Activated CD8-positive, alpha-beta T cell treated with anti-CD3 and anti-CD28 coated beads for 36 hours (primary cell): Measurements from ENCODE around the gene MT1M. TPM values are rescaled to one million over a fixed set of nuclear protein-coding genes. Genes with fewer than 3 reads are reported as not detected.
A peak's percentile ranks its signal among the peaks of the same experiment; 100 is the strongest.

Experiments used
- ATAC-seq: fragments of 200-7000 bp; cut with Tn5 transposase; one replicate; pipeline ENCODE4 v1.10.0; 2021; ENCODE audit warnings: mild to moderate bottlenecking, moderate library complexity
- CTCF ChIA-PET: fragments of 350-600 bp; sonication (Branson Sonifier 250); formaldehyde crosslinking; loops from one replicate; lab custom pipeline; 2021; ENCODE audit warnings: antibody characterized with exemption; lab: Charles Lee
- POLR2A ChIA-PET: fragments of 350-600 bp; sonication (Branson Sonifier 250); formaldehyde crosslinking; loops from one replicate; lab custom pipeline; 2021; ENCODE audit warnings: antibody characterized with exemption; lab: Charles Lee
- DNase-seq: peaks from one replicate; pipeline ENCODE4 v3.0.0-alpha.2; 2020
- H3K27ac Mint-ChIP-seq: one replicate; pipeline ENCODE4 v1.8.0; 2021; ENCODE audit warnings: mild to moderate bottlenecking, mixed read lengths
- H3K27me3 Mint-ChIP-seq: one replicate; pipeline ENCODE4 v1.8.0; 2021; ENCODE audit warnings: mixed read lengths
- H3K36me3 Mint-ChIP-seq: one replicate; pipeline ENCODE4 v1.8.0; 2021; ENCODE audit warnings: low read depth, mixed read lengths
- H3K4me1 Mint-ChIP-seq: one replicate; pipeline ENCODE4 v1.8.0; 2021; ENCODE audit warnings: low read depth, mixed read lengths
- H3K4me3 Mint-ChIP-seq: one replicate; pipeline ENCODE4 v1.8.0; 2021; ENCODE audit warnings: mild to moderate bottlenecking, moderate library complexity, mixed read lengths
- H3K9me3 Mint-ChIP-seq: one replicate; pipeline ENCODE4 v1.8.0; 2021; ENCODE audit warnings: mixed read lengths
- intact Hi-C: fragments of 100-400 bp; cut with micrococcal nuclease; formaldehyde crosslinking; loops from one replicate; pipeline ENCODE4 v1.10.0; 2022
- total RNA-seq, 2 experiments: library from RNA; stranded (reverse); gene quantifications; one replicate each; pipeline ENCODE4 v1.2.3, GENCODE V29; 2021
- TF ChIP-seq, protein P1 (sequence below): fragments of 200-600 bp; IDR thresholded peaks from one replicate; pipeline ENCODE4 v1.8.0; 2022; ENCODE audit warnings: antibody characterized with exemption, mild to moderate bottlenecking

The MT1M gene
- total RNA-seq, 2 experiments from 2014 or later = not detected

DNA sequence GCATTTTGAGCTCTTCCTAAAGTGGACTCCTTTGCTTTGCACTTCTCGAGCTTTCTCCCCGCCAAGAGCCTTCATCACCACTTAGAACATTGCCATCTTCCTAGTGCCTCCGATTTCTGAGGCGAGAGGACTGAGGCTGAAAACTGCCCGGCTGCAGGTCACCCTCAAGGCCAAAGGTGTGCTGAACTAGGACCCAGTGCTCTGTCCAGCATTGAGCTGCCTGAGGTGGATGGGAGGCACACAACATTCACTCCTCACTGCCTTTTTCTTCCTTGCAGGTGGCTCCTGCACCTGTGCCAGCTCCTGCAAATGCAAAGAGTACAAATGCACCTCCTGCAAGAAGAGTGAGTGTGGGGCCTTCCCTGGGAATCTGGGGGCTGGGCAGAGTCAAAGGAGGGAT is 11.4 kb downstream of the MT1M start:
- TF ChIP-seq, protein P1, sequence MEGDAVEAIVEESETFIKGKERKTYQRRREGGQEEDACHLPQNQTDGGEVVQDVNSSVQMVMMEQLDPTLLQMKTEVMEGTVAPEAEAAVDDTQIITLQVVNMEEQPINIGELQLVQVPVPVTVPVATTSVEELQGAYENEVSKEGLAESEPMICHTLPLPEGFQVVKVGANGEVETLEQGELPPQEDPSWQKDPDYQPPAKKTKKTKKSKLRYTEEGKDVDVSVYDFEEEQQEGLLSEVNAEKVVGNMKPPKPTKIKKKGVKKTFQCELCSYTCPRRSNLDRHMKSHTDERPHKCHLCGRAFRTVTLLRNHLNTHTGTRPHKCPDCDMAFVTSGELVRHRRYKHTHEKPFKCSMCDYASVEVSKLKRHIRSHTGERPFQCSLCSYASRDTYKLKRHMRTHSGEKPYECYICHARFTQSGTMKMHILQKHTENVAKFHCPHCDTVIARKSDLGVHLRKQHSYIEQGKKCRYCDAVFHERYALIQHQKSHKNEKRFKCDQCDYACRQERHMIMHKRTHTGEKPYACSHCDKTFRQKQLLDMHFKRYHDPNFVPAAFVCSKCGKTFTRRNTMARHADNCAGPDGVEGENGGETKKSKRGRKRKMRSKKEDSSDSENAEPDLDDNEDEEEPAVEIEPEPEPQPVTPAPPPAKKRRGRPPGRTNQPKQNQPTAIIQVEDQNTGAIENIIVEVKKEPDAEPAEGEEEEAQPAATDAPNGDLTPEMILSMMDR = no peak
- no peaks in the 10 kb centered on the region for H3K36me3 Mint-ChIP-seq
- ChIA-PET CTCF (interaction anchor here (0.7 to 3.4 kb wide), 16 partner anchors 9 to 67 kb away, joined by 3 to 27 read pairs (median 6); partner anchors contain the start of genes MT1E and MT1F), POLR2A (interaction anchor here (1.8 to 3.1 kb wide), 2 partner anchors 24 to 39 kb away, joined by 10 to 13 read pairs; partner anchors contain the start of genes MT1G, MT1H and MT1X)
- DNase-seq = no peak
- H3K4me3 Mint-ChIP-seq = peak overlapping the region; percentile 60
- H3K27ac Mint-ChIP-seq = no peak overlapping the region
- peaks cover 17% of the 10 kb centered on the region for H3K4me1 Mint-ChIP-seq
- H3K9me3 Mint-ChIP-seq = no peaks in the 10 kb centered on the region
- no peak for ATAC-seq
- intact Hi-C loops = no loop called here
- H3K27me3 Mint-ChIP-seq = peaks cover 38% of the 10 kb centered on the region

DNA sequence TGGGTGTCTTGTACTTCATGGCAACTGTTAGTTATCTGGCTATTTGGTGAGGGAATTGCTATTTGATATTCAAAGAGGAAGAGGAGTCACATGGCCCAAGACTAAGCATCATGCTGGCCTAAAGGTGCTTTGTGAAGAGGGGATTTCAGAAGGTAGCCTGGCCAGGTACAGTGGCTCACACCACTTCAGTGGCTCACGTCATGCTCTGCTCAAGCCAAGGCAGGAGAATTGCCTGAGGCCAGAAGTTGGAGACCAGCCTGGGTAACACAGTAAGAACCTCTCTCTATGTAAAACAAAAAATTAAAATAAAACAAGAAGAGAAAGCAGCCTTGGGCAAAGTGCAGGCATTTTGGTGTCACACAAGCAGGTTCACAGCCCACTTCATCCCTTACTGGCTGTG is 12.9 kb downstream of the MT1M start:
- Mint-ChIP-seq H3K27ac (no peak overlapping the region), H3K4me3 (no peak overlapping the region), H3K9me3 (no peaks in the 10 kb centered on the region), H3K27me3 (peaks cover 28% of the 10 kb centered on the region), H3K4me1 (peaks cover 17% of the 10 kb centered on the region), H3K36me3 (no peaks in the 10 kb centered on the region)
- DNase-seq = no peak
- TF ChIP-seq, protein P1 = no peak
- POLR2A ChIA-PET = interaction anchor here (2.0 to 3.1 kb wide), 2 partner anchors 11 to 23 kb away, joined by 5 to 13 read pairs; partner anchors contain the start of genes MT1G and MT1H
- no peak for ATAC-seq
- CTCF ChIA-PET = interaction anchor here (2.7 to 3.3 kb wide), 2 partner anchors 11 to 34 kb away, joined by 12 to 14 read pairs; partner anchors contain the start of gene MT1F
- intact Hi-C loops = no loop called here

DNA sequence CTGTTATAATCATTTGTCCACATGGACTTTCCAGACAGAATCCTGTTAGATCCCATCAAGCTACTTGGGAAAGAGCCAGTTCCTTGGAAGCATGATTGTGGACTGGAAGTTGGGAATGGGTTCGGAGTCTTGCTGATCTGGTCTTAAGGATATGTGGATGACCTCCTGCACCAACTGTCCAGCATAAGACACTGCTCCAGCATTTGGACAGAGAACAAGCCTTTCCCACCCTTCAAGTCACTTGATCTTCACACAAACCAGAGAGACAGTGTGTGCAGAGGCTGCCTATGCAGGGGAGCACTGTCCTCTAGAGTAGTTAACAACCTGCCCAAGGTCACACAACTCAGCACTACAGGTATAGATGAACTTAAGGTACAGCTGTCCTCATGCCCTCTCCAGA is 13.4 kb downstream of the MT1M start:
- no peaks in the 10 kb centered on the region for H3K36me3 Mint-ChIP-seq
- intact Hi-C loops = no loop called here
- POLR2A ChIA-PET = interaction anchor here (0.7 to 2.0 kb wide), 3 partner anchors 10 to 35 kb away, joined by 3 to 5 read pairs (median 3); partner anchors contain the start of gene MT1E
- H3K27me3 Mint-ChIP-seq = peaks cover 23% of the 10 kb centered on the region
- H3K4me1 Mint-ChIP-seq = peaks cover 17% of the 10 kb centered on the region
- H3K9me3 Mint-ChIP-seq = no peaks in the 10 kb centered on the region
- TF ChIP-seq, protein P1 = no peak
- DNase-seq (no peak), ATAC-seq (no peak)
- no peak overlapping the region for H3K4me3 Mint-ChIP-seq
- no peak overlapping the region for H3K27ac Mint-ChIP-seq
- CTCF ChIA-PET = interaction anchor here (0.6 to 1.0 kb wide), 4 partner anchors 10 to 56 kb away, joined by 3 to 4 read pairs (median 3); no protein-coding TSS in a partner anchor

DNA sequence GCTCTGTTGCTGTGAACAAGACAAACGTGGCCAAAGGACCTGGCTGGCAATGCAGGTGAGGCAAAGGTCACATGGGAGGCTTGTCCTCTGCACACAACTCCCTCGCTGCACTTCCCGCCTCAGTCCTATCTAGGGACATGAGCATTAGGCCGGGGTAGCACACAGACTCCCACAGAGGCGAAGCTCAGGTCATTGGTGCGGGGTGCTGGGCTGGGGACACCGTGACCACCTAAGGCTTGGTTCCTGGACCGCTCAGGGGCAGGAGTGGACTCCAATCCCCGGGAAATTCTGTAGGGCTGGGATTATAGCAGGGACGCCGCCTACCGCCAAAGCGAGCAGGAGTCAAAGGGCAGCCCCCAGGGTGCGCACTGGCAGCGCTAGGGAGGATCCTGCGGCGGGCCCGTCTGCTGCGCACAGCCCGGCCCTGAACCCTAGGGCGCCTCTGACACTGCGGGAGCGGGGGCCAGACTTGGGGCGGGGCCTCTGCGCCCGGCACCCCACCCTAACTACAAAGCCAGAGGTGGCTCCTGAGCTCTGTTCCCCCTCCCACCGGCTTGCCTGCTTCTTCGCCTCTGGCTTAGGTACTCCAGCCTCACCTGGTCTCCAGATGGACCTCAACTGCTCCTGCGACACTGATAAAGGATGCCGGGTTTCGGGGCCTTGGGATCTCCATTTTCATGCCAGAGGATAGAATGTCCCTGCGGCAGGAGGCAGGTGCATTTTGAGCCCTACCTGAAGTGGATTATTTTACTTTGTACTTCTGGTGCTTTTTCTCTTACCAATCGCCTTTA is 15.4 kb downstream of the MT1M start:
- TF ChIP-seq, protein P1 = no peak
- intact Hi-C loops = no loop called here
- DNase-seq (no peak), ATAC-seq (no peak)
- ChIA-PET CTCF (interaction anchor here (1.0 kb wide), 1 partner anchor 14 kb away, joined by 3 read pairs; no protein-coding TSS in a partner anchor), POLR2A (interaction anchor here (1.3 kb wide), 1 partner anchor 15 kb away, joined by 4 read pairs; no protein-coding TSS in a partner anchor)
- H3K4me3 Mint-ChIP-seq = no peak overlapping the region
- no peaks in the 10 kb centered on the region for H3K36me3 Mint-ChIP-seq
- peaks cover 18% of the 10 kb centered on the region for H3K27me3 Mint-ChIP-seq
- no peaks in the 10 kb centered on the region for H3K9me3 Mint-ChIP-seq
- no peak overlapping the region for H3K27ac Mint-ChIP-seq
- H3K4me1 Mint-ChIP-seq = peaks cover 11% of the 10 kb centered on the region
